ENCODE data around the gene RAD50. TPM values are rescaled to one million over a fixed set of nuclear protein-coding genes. Genes with fewer than 3 reads are reported as not detected.
"Not testable (repeated sequence)": the region's sequence is repeated elsewhere in the genome, so short reads cannot be mapped to it uniquely, and the experiment has no call there.

Gene RAD50
- 6.9 and 7.5 TPM in 2 replicates for total RNA-seq

GRCh38 chr5:132556763-132557477, at the start of gene RAD50:
Gene RAD50 (plus strand): TSS chr5:132556977. CDS start chr5:132557325, 348 bp downstream.
- peak; percentile 60 to 79 for DNase-seq (ENCODE audit: low read depth in 2 of 2)

GRCh38 chr5:132510076-132510475, 46.7 kb upstream of the RAD50 start:
- peak in 1 of 2 donors; percentile 35 for DNase-seq (ENCODE audit: low read depth in 2 of 2)

GRCh38 chr5:132513618-132514336, 43.0 kb upstream of the RAD50 start:
- DNase-seq (ENCODE audit: low read depth in 2 of 2), result not testable (repeated sequence)

GRCh38 chr5:132522067-132522466, 34.7 kb upstream of the RAD50 start:
- DNase-seq (ENCODE audit: low read depth in 2 of 2), result not testable (repeated sequence)

GRCh38 chr5:132524877-132525276, 31.9 kb upstream of the RAD50 start:
- not testable (repeated sequence) for DNase-seq (ENCODE audit: low read depth in 2 of 2)

- no peak for DNase-seq (ENCODE audit: low read depth in 2 of 2)
Observed at GRCh38 chr5:132525299-132525724, 31.5 kb upstream of the RAD50 start.

GRCh38 chr5:132526290-132526973, 30.3 kb upstream of the RAD50 start:
- DNase-seq (ENCODE audit: low read depth in 2 of 2), result peak; percentile 29 to 51

- DNase-seq (ENCODE audit: low read depth in 2 of 2), result no peak
Observed at GRCh38 chr5:132526974-132527564, 29.7 kb upstream of the RAD50 start.

- no peak for DNase-seq (ENCODE audit: low read depth in 2 of 2)
Observed at GRCh38 chr5:132528021-132528420, 28.8 kb upstream of the RAD50 start.

GRCh38 chr5:132528866-132529634, 27.7 kb upstream of the RAD50 start:
- DNase-seq (ENCODE audit: low read depth in 2 of 2), result peak in 1 of 2 donors; percentile 23

GRCh38 chr5:132530946-132531345, 25.8 kb upstream of the RAD50 start:
- no peak for DNase-seq (ENCODE audit: low read depth in 2 of 2)

- no peak for DNase-seq (ENCODE audit: low read depth in 2 of 2)
Observed at GRCh38 chr5:132539716-132540115, 17.1 kb upstream of the RAD50 start.

GRCh38 chr5:132540149-132540548, 16.6 kb upstream of the RAD50 start:
- DNase-seq (ENCODE audit: low read depth in 2 of 2), result no peak

GRCh38 chr5:132540764-132541163, 16.0 kb upstream of the RAD50 start:
- no peak for DNase-seq (ENCODE audit: low read depth in 2 of 2)

- no peak for DNase-seq (ENCODE audit: low read depth in 2 of 2)
Observed at GRCh38 chr5:132543472-132544201, 13.1 kb upstream of the RAD50 start, which contains the start of gene IL5. Gene IL5 (minus strand): TSS chr5:132543522. CDS start chr5:132543478, 44 bp downstream.

- DNase-seq (ENCODE audit: low read depth in 2 of 2), result no peak
Observed at GRCh38 chr5:132546108-132546507, 10.7 kb upstream of the RAD50 start.

- no peak for DNase-seq (ENCODE audit: low read depth in 2 of 2)
Observed at GRCh38 chr5:132547269-132547668, 9.5 kb upstream of the RAD50 start.

GRCh38 chr5:132548834-132549233, 7.9 kb upstream of the RAD50 start:
- not testable (repeated sequence) for DNase-seq (ENCODE audit: low read depth in 2 of 2)

GRCh38 chr5:132549576-132549975, 7.2 kb upstream of the RAD50 start:
- DNase-seq (ENCODE audit: low read depth in 2 of 2), result no peak

GRCh38 chr5:132556153-132556762, 519 bp upstream of the RAD50 start:
- DNase-seq (ENCODE audit: low read depth in 2 of 2), result no peak
